Measurements from ENCODE around the gene C16orf96.

Gene C16orf96

GRCh38 chr16:4557973-4558372 lies 1.8 kb downstream of the C16orf96 start:
- no peaks in the 10 kb centered on the region for H3K9me2 ChIP-seq (ENCODE audit: low read depth, low read length)
- H3F3A ChIP-seq (ENCODE audit: insufficient read depth, low read length) = no peaks in the 10 kb centered on the region
- H3K27ac ChIP-seq (ENCODE audit: low read depth, low read length, poor library complexity, severe bottlenecking) = no peak overlapping the region
- no peak overlapping the region for H3K9ac ChIP-seq (ENCODE audit: low read length)
- H3K79me2 ChIP-seq (ENCODE audit: insufficient read depth, low read length) = no peaks in the 10 kb centered on the region
- peaks cover 8% of the 10 kb centered on the region; the same call in 1 of the 2 replicates for H3K27me3 ChIP-seq (ENCODE audit: insufficient read depth, low read length)
- no peak overlapping the region for H2AFZ ChIP-seq (ENCODE audit: low read length)
- no peaks in the 10 kb centered on the region for H3K9me3 ChIP-seq (ENCODE audit: low read length)
- H3K4me3 ChIP-seq (ENCODE audit: low read depth, low read length, poor library complexity, severe bottlenecking) = no peak overlapping the region
- H3K4me2 ChIP-seq (ENCODE audit: low read length) = no peak overlapping the region
- no peaks in the 10 kb centered on the region for H3K36me3 ChIP-seq (ENCODE audit: insufficient read depth, low read length)
- H4K20me1 ChIP-seq (ENCODE audit: insufficient read depth, low read length) = no peaks in the 10 kb centered on the region
- TF ChIP-seq CTCF (IDR thresholded peaks at IDR 0.05; ENCODE audit: low read length) (no peak), EZH2 (IDR thresholded peaks at IDR 0.05; ENCODE audit: borderline replicate concordance, low read length) (no peak)
- H3K4me1 ChIP-seq (ENCODE audit: insufficient read depth, low read length, severe bottlenecking) = no peaks in the 10 kb centered on the region

GRCh38 chr16:4561596-4561995 lies 5.5 kb downstream of the C16orf96 start:
- H3K4me3 ChIP-seq (ENCODE audit: low read depth, low read length, poor library complexity, severe bottlenecking) = no peak overlapping the region
- H3K9ac ChIP-seq (ENCODE audit: low read length) = no peak overlapping the region
- H3K27me3 ChIP-seq (ENCODE audit: insufficient read depth, low read length) = peaks cover 1% of the 10 kb centered on the region; the same call in 1 of the 2 replicates
- no peak for TF ChIP-seq EZH2 (IDR thresholded peaks at IDR 0.05; ENCODE audit: borderline replicate concordance, low read length)
- no peak for TF ChIP-seq CTCF (IDR thresholded peaks at IDR 0.05; ENCODE audit: low read length)
- H3K9me2 ChIP-seq (ENCODE audit: low read depth, low read length) = no peaks in the 10 kb centered on the region
- H3K27ac ChIP-seq (ENCODE audit: low read depth, low read length, poor library complexity, severe bottlenecking) = no peak overlapping the region
- no peaks in the 10 kb centered on the region for H3K79me2 ChIP-seq (ENCODE audit: insufficient read depth, low read length)
- no peaks in the 10 kb centered on the region for H3K4me1 ChIP-seq (ENCODE audit: insufficient read depth, low read length, severe bottlenecking)
- H2AFZ ChIP-seq (ENCODE audit: low read length) = no peak overlapping the region
- H3K4me2 ChIP-seq (ENCODE audit: low read length) = no peak overlapping the region
- H3K9me3 ChIP-seq (ENCODE audit: low read length) = no peaks in the 10 kb centered on the region
- no peaks in the 10 kb centered on the region for H3F3A ChIP-seq (ENCODE audit: insufficient read depth, low read length)
- no peaks in the 10 kb centered on the region for H3K36me3 ChIP-seq (ENCODE audit: insufficient read depth, low read length)
- no peaks in the 10 kb centered on the region for H4K20me1 ChIP-seq (ENCODE audit: insufficient read depth, low read length)

- H2AFZ ChIP-seq (ENCODE audit: low read length) = no peak overlapping the region
- no peak overlapping the region for H3K27ac ChIP-seq (ENCODE audit: low read depth, low read length, poor library complexity, severe bottlenecking)
- peaks cover 2% of the 10 kb centered on the region for H3K4me1 ChIP-seq (ENCODE audit: insufficient read depth, low read length, severe bottlenecking)
- H3K9ac ChIP-seq (ENCODE audit: low read length) = no peak overlapping the region
- H4K20me1 ChIP-seq (ENCODE audit: insufficient read depth, low read length) = no peaks in the 10 kb centered on the region
- no peaks in the 10 kb centered on the region for H3K36me3 ChIP-seq (ENCODE audit: insufficient read depth, low read length)
- H3K4me3 ChIP-seq (ENCODE audit: low read depth, low read length, poor library complexity, severe bottlenecking) = no peak overlapping the region
- H3K4me2 ChIP-seq (ENCODE audit: low read length) = no peak overlapping the region
- H3F3A ChIP-seq (ENCODE audit: insufficient read depth, low read length) = no peaks in the 10 kb centered on the region
- H3K9me3 ChIP-seq (ENCODE audit: low read length) = no peaks in the 10 kb centered on the region
- no peaks in the 10 kb centered on the region for H3K79me2 ChIP-seq (ENCODE audit: insufficient read depth, low read length)
- no peaks in the 10 kb centered on the region for H3K27me3 ChIP-seq (ENCODE audit: insufficient read depth, low read length)
- TF ChIP-seq CTCF (IDR thresholded peaks at IDR 0.05; ENCODE audit: low read length) (no peak), EZH2 (IDR thresholded peaks at IDR 0.05; ENCODE audit: borderline replicate concordance, low read length) (no peak)
- H3K9me2 ChIP-seq (ENCODE audit: low read depth, low read length) = no peaks in the 10 kb centered on the region
These were observed 8.6 kb downstream of the C16orf96 start for GRCh38 chr16:4564661-4565267.

Measured in OCI-LY1 (cell line).